HEK293 (cell line): Measurements from ENCODE around the gene IGLON5.

Experiments used
- CTCF ChIA-PET: fragments of 350-600 bp; formaldehyde crosslinking; extraction: SDS; loops from one replicate; lab custom pipeline; 2021; ENCODE audit warnings: antibody characterized with exemption; lab: Yijun Ruan, JAX
- POLR2A ChIA-PET: fragments of 300-600 bp; formaldehyde crosslinking; extraction: SDS; loops from one replicate; lab custom pipeline; 2020; ENCODE audit warnings: antibody characterized with exemption, inconsistent platforms; lab: Yijun Ruan, JAX
- H3K27ac ChIP-seq: fragments of 200-500 bp; sonication (Bioruptor generic); 2 replicates; pipeline ENCODE4 v1.5.1; 2014; ENCODE audit warnings: low read depth, low read length, control low read depth, inconsistent platforms; ENCODE audit errors: extremely low read depth
- H3K36me3 ChIP-seq, 2 experiments: fragments of 200-500 bp in 1 of 2; sonication (Bioruptor generic) in 1 of 2; 1 replicate in 1 of 2; 2 replicates in 1 of 2; pipeline ENCODE4 v1.5.1; 2014 to 2017; ENCODE audit warnings: inconsistent platforms in 2 of 2, low read length in 2 of 2; ENCODE audit not compliant: control insufficient read depth in 2 of 2, insufficient read depth in 1 of 2
- H3K4me1 ChIP-seq: fragments of 200-500 bp; sonication (Bioruptor generic); 2 replicates; pipeline ENCODE4 v1.5.1; 2014; ENCODE audit warnings: mild to moderate bottlenecking, low read length, inconsistent platforms; ENCODE audit not compliant: control insufficient read depth, insufficient read depth
- H3K4me3 ChIP-seq: 2 replicates; pipeline ENCODE4 v1.5.1; 2011; ENCODE audit warnings: low read depth, mild to moderate bottlenecking, control low read depth, low read length, moderate library complexity
- H3K9me3 ChIP-seq: fragments of 200-500 bp; sonication (Bioruptor generic); 2 replicates; pipeline ENCODE4 v1.5.1; 2014; ENCODE audit warnings: low read depth, low read length, inconsistent platforms; ENCODE audit not compliant: control insufficient read depth, insufficient read depth
- CTCF ChIP-seq: fragments of 450-650 bp; formaldehyde crosslinking; IDR thresholded peaks from 2 replicates; pipeline ENCODE4 v1.5.1; 2016; ENCODE audit warnings: missing biosample characterization, missing genetic modification characterization
- GLIS1 ChIP-seq: fragments of 450-650 bp; formaldehyde crosslinking; IDR thresholded peaks from 2 replicates; pipeline ENCODE4 v1.5.1; 2016; ENCODE audit warnings: missing biosample characterization, missing genetic modification characterization
- HIC1 ChIP-seq: fragments of 450-650 bp; formaldehyde crosslinking; IDR thresholded peaks from 2 replicates; pipeline ENCODE4 v1.5.1; 2016; ENCODE audit warnings: missing biosample characterization, missing genetic modification characterization
- HOXA7 ChIP-seq: sonication (generic); formaldehyde crosslinking; IDR thresholded peaks from 2 replicates; pipeline ENCODE4 v1.8.1; 2022; ENCODE audit warnings: missing genetic modification reagents, borderline replicate concordance
- SCRT2 ChIP-seq: fragments of 450-650 bp; formaldehyde crosslinking; IDR thresholded peaks from 2 replicates; pipeline ENCODE4 v1.5.1; 2016; ENCODE audit warnings: missing biosample characterization, missing genetic modification characterization
- ZBTB20 ChIP-seq: fragments of 450-650 bp; formaldehyde crosslinking; IDR thresholded peaks from 2 replicates; pipeline ENCODE4 v1.5.1; 2016; ENCODE audit warnings: missing biosample characterization, missing genetic modification characterization
- ZBTB48 ChIP-seq: fragments of 450-650 bp; formaldehyde crosslinking; IDR thresholded peaks from 2 replicates; pipeline ENCODE4 v1.5.1; 2016; ENCODE audit warnings: missing biosample characterization, missing genetic modification characterization
- ZFHX2 ChIP-seq: fragments of 450-650 bp; formaldehyde crosslinking; conservative IDR thresholded peaks from 2 replicates; pipeline ENCODE4 v1.5.1; 2016; ENCODE audit warnings: missing biosample characterization, missing genetic modification characterization
- ZNF423 ChIP-seq: fragments of 450-650 bp; formaldehyde crosslinking; IDR thresholded peaks from 2 replicates; pipeline ENCODE4 v1.5.1; 2016; ENCODE audit warnings: missing biosample characterization, missing genetic modification characterization
- ZNF701 ChIP-seq: fragments of 450-650 bp; formaldehyde crosslinking; IDR thresholded peaks from 2 replicates; pipeline ENCODE4 v1.5.1; 2016; ENCODE audit warnings: missing biosample characterization, missing genetic modification characterization
- ZNF747 ChIP-seq: fragments of 450-650 bp; formaldehyde crosslinking; IDR thresholded peaks from 2 replicates; pipeline ENCODE4 v1.5.1; 2016; ENCODE audit warnings: missing biosample characterization, missing genetic modification characterization
- TF ChIP-seq, protein P1 (sequence below): fragments of 450-650 bp; formaldehyde crosslinking; IDR thresholded peaks from 2 replicates; pipeline ENCODE4 v1.5.1; 2017; ENCODE audit warnings: missing biosample characterization, missing genetic modification characterization

Gene IGLON5

DNA sequence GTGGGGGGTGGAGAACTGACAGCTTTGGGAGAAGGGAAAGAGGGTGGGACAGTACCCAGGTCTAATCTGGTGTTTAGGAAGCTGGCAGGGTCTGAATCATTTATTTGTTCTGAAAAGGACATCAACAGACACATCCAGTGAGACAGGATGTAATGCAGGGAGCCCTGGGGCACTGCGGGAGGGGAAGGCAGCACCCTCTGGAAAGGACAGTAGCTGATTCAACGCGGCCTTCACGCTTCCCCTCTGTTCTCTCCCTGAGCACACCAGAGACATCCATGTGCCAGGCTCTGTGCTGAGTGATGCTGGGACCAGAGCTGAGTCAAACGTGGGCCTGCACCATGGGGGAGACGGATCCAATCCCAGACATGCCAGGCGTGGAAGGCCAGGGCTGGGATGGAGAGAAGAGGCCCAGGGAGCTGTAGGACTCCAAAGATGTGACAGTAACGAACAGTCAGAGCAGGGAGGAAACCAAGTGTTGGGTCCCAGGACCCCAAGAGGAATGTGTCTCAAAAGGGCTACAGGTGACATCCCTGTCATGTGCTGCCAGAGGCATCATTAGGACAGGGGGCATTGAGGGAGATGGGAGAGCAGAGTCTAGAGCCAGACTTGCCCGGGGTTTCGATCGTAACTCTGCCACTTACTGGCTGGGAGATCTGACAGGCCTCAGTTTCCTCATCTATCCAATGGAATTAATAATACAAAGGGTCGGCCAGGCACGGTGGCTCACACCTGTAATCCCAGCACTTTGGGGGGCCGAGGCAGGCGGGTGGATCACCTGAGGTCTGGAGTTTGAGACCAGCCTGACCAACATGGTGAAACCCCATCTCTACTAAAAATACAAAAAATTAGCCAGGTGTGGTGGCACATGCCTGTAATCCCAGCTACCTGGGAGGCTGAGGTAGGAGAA lies 53.0 kb downstream of the IGLON5 start:
- POLR2A ChIA-PET = interaction anchor here (1.1 kb wide), 1 partner anchor 25 kb away, joined by 5 read pairs; no protein-coding TSS in a partner anchor
- peak; percentile 32; the same call in 1 of the 2 replicates for TF ChIP-seq SCRT2 (tag by site-specific recombination)
- no peak for TF ChIP-seq ZNF747 (tag by site-specific recombination)
- TF ChIP-seq ZBTB48 = no peak
- TF ChIP-seq, protein P1, sequence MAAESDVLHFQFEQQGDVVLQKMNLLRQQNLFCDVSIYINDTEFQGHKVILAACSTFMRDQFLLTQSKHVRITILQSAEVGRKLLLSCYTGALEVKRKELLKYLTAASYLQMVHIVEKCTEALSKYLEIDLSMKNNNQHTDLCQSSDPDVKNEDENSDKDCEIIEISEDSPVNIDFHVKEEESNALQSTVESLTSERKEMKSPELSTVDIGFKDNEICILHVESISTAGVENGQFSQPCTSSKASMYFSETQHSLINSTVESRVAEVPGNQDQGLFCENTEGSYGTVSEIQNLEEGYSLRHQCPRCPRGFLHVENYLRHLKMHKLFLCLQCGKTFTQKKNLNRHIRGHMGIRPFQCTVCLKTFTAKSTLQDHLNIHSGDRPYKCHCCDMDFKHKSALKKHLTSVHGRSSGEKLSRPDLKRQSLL (tag by site-specific recombination) = no peak
- TF ChIP-seq ZFHX2 (tag by site-specific recombination) = no peak
- TF ChIP-seq HOXA7 (CRISPR knock-in tag) = no peak
- TF ChIP-seq, all 188 proteins: peak for 1
- peaks cover 13% of the 10 kb centered on the region for H3K4me1 ChIP-seq
- no peak overlapping the region for H3K27ac ChIP-seq
- H3K9me3 ChIP-seq = no peaks in the 10 kb centered on the region
- H3K4me3 ChIP-seq = no peak overlapping the region
- CTCF ChIA-PET = interaction anchor here (1.0 to 1.3 kb wide), 2 partner anchors 34 to 109 kb away, joined by 3 read pairs; no protein-coding TSS in a partner anchor
- H3K36me3 ChIP-seq = no peaks in the 10 kb centered on the region; a peak in 1 of 3 replicates

- CTCF ChIA-PET = interaction anchor here (0.6 to 1.3 kb wide), 6 partner anchors 17 to 42 kb away, joined by 3 to 6 read pairs (median 4); no protein-coding TSS in a partner anchor
Observed at GRCh38 chr19:51365211-51365964, 53.9 kb downstream of the IGLON5 start.

More at GRCh38 chr19:51365211-51365964, 53.9 kb downstream of the IGLON5 start:
- Histone ChIP-seq H3K4me1 (peaks cover 10% of the 10 kb centered on the region), H3K9me3 (no peaks in the 10 kb centered on the region), H3K27ac (peak overlapping the region; percentile 76; the same call in 1 of the 2 replicates), H3K36me3 (no peaks in the 10 kb centered on the region; a peak in 1 of 3 replicates), H3K4me3 (peak overlapping the region; percentile 77)
- TF ChIP-seq CTCF (tag by site-specific recombination) (peak; percentile 6; the same call in 1 of the 2 replicates), ZNF423 (no peak), ZNF701 (no peak), ZBTB20 (tag by site-specific recombination) (peak; percentile 89), HIC1 (tag by site-specific recombination) (0 out of 2 replicates have a peak, but pooled peaks have one; percentile 22), GLIS1 (peak; percentile 13; the same call in 1 of the 2 replicates)
- POLR2A ChIA-PET = interaction anchor here (0.5 to 1.6 kb wide), 6 partner anchors 12 to 206 kb away, joined by 3 to 10 read pairs (median 5); partner anchors contain the start of genes VSIG10L and ZNF175
